Mucosa of gallbladder (tissue), 1 donor: ENCODE data around the gene CPLANE1. TPM values are rescaled to one million over a fixed set of nuclear protein-coding genes. Genes with fewer than 3 reads are reported as not detected.
"Not testable (repeated sequence)": the region's sequence is repeated elsewhere in the genome, so short reads cannot be mapped to it uniquely, and the experiment has no call there.

ENCODE experiments used
- DNase-seq: peaks from one replicate; pipeline ENCODE4 v3.0.0-alpha.2; 2020; ENCODE audit warnings: low spot score
- total RNA-seq: library from RNA; stranded (reverse); gene quantifications from one replicate; pipeline ENCODE4 v1.2.1, GENCODE V29; 2021
- donor health status: DM: no; HTN: no; CAD: no.

CPLANE1 gene
- total RNA-seq: 20.2 TPM

DNA sequence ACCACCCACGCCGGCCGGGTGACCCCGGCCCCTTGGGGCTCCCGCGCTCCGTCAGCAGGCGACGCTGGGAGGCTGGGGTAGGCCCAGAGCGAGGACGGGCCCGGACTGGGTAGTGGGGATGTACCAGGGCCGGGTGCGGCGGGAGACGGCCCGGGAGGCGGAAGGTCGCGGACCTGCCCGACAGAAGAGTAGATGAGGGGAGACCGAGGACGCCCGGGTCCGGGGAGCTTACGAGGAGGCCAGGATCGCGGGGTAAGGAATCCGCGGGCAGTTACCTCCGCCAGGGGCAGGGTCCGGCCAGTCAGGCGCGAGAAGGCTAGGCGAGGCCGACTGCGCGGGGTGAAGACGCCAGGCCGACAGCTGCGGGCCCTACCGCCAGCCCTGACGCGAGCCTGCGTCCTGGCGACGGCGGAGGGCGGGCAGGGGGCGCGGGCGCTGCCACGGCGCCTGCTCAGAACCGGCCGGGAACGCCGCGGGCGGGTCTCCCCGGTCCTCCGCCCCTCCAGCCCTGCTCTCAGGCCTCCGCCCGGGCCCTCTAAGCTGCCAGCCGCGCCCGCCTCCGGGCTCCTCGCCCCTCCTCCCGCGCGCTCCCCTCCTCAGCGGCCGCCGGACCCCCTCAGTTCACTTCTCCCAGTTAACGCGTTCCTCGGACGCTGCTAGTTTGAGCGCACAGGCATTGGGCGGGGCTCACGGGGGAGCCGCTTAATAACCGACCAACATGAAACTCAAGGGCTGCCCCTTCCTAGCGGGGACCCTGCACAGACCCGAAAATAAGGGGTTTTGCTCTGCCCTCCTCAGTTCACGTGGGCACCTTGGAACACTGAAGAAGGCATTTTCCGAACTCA lies at the start of gene CPLANE1:
Gene CPLANE1 (minus strand): TSS at position 407 of the 845 bp plus-strand sequence. CDS start 1,678 bp downstream, outside the sequence.
- DNase-seq: peak; percentile 66

DNA sequence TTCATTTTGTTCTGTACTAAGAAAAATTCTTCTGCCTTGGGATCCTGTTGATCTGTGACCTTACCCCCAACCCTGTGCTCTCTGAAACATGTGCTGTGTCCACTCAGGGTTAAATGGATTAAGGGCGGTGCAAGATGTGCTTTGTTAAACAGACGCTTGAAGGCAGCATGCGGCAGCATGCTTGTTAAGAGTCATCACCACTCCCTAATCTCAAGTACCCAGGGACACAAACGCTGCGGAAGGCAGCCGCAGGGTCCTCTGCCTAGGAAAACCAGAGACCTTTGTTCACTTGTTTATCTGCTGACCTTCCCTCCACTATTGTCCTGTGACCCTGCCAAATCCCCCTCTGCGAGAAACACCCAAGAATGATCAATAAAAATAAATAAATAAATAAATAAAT lies 47.1 kb upstream of the CPLANE1 start:
- DNase-seq: not testable (repeated sequence)

DNA sequence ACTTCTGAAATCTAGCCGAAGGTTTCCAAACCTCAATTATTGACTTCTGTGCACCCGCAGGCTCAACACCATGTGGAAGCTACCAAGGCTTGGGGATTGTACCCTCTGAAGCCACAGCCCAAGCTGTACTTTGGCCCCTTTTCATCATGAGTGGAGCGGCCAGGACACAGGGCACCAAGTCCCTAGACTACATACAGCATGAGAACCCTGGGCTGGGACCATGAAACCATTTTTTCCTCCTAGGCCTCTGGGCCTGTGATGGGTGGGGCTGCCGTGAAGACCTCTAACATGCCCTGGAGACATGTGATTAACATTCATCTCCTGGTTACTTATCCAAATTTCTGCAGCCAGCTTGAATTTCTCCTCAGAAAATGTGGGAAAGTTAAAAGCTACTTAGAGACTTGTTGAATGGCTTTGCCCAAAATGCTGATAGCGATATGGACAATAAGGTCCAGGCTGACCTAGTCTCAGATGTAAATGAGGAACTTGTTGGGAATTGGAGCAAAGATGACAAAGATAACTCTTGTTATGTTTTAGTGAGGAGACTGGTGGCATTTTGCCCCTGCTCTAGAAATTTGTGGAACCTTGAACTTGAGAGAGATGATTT lies 34.1 kb upstream of the CPLANE1 start:
- DNase-seq: no peak

GRCh38 chr5:37275511-37275910 lies 26.3 kb upstream of the CPLANE1 start:
- DNase-seq: no peak

GRCh38 chr5:37272511-37272910 lies 23.3 kb upstream of the CPLANE1 start:
- peak; percentile 71 for DNase-seq

- not testable (repeated sequence) for DNase-seq
These were observed 18.9 kb upstream of the CPLANE1 start for GRCh38 chr5:37268100-37268499.

DNA sequence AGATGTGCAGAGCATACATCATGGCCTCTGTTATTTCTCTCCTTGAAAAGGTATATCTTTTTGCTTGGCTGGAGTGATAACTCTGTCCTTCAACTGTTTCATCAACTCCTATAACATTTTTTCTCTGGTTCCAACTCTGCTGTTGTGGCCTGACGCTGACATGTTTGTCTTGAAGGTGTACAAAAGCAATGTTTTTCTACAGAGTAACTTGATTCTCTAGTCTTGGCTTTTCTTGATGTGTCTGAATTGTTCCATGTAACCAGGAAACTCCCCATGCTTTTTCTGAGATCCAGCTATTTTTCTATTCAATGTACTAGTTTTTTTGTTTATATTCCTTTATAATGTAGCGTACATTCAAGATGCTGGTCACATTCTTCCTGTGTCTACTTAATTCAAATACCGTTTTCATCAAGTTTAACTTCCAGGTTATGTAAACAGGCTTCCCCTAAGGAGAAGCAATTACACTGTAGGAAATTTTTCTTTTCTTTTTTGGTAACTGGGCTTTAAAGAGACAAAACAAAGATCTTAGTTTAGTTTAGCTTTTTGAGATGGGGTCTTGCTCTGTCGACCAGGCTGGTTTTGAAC lies 6.7 kb upstream of the CPLANE1 start:
- no peak for DNase-seq

GRCh38 chr5:37254581-37254980 lies 5.4 kb upstream of the CPLANE1 start:
- no peak for DNase-seq

DNA sequence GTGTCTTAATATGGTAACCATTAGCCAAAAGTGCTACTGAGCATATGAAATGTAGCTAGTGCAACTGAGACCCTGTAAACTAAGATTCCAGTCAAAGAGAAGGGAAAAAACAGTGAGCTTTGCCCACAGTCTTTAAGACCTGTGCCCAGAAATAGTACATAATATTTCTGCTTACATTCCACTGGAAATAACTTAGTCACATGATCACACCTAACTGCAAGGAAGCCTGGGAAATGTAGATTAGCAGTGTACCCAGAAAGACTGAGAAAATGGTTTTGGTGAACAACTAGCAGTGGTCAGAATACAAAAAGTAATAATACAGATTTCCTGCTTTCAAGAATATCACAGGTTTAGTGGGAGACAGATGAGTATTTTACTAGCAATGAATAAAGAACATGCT lies 2.5 kb upstream of the CPLANE1 start:
- no peak for DNase-seq

DNA sequence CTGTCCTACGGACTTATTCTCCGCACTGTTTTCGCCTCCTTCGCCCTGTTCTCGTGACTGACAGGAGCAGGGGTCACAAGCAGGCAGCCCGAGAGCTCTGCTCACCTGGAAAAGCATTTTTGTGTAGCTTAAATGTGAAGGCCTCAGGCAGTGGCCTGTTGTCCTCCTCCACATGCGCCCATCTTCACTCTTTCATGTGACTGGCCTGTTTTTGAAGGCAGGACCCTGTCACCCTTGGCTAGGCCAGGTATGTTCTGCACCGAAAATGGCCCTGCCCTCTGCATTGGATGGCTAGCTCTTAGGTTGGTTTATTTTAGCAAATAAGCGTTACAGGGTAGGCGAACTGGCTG lies 614 bp upstream of the CPLANE1 start:
- no peak for DNase-seq

GRCh38 chr5:37248421-37248969 lies 681 bp downstream of the CPLANE1 start:
- no peak for DNase-seq

- no peak for DNase-seq
These were observed 1.7 kb downstream of the CPLANE1 start for GRCh38 chr5:37247496-37247895.

DNA sequence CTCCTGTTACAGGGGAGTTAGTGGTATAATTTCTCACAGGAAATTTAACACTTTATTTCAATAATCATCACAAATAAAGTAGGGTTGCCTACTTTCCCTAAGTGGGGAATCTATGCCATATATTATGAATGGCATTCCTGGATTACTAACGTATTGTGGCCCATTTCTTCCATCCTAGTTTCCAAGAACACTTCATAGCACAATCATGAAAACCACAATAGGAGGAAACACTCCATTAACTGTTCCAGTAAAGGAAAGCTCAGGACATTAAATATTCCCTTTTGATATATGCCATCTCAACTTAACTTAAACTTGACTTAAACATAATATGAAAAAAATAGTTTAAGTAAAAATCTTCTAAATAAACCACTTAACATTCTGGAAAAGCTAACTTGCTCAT lies 2.1 kb downstream of the CPLANE1 start:
- no peak for DNase-seq

DNA sequence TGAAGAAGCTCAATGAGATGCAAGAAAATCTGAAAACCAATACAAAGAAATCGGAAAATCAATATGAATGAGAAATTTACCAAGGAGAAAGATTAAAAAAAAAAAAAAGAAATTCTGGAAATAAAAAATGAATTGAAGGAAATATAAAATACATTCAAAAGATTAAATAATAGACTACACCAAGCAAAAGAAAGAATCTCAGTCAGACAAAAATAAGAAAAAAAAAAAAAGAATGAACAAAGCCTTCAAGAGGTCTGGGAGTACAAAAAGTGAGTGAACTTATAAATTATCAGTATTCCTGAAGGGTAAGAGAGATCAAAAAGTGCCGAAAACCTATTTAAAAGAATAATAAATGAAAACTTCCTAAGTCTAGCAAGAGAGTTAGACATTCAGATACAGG lies 14.9 kb downstream of the CPLANE1 start:
- DNase-seq: no peak

GRCh38 chr5:37226377-37226776 lies 22.8 kb downstream of the CPLANE1 start:
- no peak for DNase-seq

GRCh38 chr5:37222181-37222580 lies 27.0 kb downstream of the CPLANE1 start:
- DNase-seq: no peak

- DNase-seq: not testable (repeated sequence)
These were observed 28.8 kb downstream of the CPLANE1 start for GRCh38 chr5:37220426-37220825.

- DNase-seq: not testable (repeated sequence)
These were observed 29.8 kb downstream of the CPLANE1 start for GRCh38 chr5:37219384-37219783.

DNA sequence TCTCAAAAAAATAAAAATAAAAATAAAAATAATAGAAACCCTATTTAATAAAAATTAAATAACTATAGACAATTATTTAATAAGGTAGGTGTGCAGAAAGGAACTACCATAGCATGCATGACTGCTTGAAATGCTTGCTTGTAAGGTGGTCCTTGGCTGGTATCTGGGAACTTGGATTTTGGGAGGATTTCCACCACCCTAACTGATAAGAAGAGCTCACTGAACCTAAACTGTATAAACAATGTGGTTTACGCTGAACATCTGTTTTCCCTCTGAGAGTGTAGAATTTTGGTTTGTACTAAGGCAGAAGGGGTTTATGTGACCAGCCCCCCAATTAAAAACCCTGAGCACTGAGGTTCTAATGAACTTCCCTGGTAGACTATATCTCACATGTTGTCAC lies 31.2 kb downstream of the CPLANE1 start:
- no peak for DNase-seq

GRCh38 chr5:37214550-37214949 lies 34.6 kb downstream of the CPLANE1 start:
- DNase-seq: no peak

DNA sequence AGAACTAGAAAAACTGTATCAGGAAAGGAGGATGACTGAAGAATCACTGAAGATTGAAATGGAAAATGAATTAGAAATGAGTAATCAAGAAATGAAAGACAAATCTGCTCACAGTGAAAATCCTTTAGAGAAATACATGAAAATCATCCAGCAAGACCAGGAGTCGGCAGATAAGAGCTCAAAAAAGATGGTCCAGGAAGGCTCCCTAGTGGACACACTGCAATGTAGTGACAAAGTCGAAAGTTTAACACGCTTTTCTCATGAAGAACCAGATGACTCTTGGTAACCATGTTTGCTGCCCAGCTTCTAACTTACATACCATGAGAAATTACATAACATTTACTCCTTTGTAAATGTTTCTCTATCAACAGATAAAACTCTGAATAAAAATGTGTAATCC lies 37.1 kb downstream of the CPLANE1 start:
- no peak for DNase-seq

GRCh38 chr5:37211661-37212060 lies 37.5 kb downstream of the CPLANE1 start:
- DNase-seq: no peak
